Kasumi-1 (cell line): Measurements from ENCODE around the gene CEP43.

Experiments
- DNase-seq, 2 experiments: peaks; one replicate each; lab custom pipeline; 2025; lab: John Stamatoyannopoulos, UW

CEP43 gene

DNA sequence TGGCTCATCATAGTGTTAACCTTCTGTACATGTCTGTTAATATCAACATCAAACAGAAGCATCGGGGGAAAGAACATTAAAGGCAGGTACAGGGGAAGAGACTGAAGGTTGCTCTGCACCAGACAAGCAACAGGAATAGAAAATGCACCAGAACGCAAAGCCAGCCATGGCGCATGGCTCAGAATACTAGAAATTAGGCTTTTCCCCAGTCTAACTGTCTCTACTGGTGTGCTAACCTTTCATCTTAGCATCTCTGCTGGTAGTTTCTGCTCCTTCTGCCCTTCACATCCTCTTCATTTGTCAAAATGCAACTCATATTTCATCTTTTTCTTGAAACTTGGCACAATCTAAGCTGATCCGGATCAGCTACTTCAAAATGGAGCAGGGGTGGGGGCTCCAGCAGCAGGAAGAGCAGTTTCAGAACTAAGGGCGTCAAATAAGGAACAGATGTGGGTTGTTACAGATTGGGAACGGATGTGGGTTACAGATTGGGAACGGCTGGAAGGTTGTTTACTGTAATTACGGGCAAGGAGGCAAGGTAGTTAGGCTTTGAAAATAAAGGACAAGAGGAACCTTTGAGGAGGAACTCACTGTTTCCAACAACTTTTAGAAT is 29.7 kb upstream of the CEP43 start:
- DNase-seq: no peak

DNA sequence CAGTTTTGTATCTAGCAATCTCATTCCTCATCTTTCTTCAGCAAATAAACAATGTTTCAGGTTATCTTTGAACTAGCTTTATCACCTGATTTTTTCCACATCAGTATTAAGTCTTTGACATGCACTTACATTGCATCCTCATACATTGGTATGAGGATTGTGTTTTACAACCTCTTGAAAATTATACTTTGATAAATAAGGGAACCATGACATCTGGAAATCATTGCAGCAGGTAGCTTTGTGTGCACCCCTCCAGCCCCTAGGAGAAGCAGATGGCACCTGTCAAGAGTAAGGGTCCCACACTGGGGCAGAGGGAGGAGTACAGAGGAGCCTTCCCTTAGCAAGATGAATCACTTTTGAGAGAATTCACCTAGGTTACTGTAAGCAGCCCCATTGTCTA is 29.1 kb upstream of the CEP43 start:
- DNase-seq: no peak

DNA sequence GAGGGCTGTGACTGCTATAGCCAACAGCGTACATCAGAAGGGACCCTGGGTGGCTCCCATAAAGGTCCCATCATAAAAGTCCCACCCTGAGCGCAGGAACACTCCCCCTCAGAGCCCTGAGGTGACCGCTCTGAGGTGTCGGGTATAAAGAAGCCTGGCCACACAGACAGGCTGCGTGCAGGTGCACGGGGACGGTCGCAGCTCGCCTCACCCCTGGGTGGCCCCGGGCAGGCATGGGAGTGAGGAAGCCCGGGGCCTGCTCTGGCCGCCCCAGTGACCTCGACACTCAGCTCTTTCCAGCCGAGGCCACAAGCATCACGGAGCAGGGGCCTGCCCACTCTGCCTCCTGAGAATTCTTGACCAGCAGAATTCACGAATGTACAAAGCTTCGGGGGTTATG is 28.4 kb upstream of the CEP43 start:
- no peak for DNase-seq

DNA sequence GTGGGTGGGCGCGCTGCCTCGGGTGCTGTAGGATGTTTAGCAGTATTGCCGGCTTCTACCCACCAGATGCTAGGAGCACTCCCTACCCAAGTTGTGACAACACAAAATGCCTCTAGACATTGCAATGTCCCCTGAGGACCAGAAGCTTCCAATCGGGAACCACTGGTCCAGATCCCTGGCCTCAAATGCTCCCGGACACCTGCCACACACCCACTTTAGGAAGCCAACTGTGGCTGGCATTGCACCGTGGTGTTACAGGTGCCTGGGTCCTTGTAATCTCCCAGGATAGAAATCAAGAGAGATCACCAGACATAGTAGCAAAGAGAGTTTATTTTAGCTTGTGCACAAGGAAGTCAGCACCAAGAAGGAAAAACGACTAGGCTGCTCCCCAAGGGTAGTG is 27.9 kb upstream of the CEP43 start:
- DNase-seq: no peak

DNA sequence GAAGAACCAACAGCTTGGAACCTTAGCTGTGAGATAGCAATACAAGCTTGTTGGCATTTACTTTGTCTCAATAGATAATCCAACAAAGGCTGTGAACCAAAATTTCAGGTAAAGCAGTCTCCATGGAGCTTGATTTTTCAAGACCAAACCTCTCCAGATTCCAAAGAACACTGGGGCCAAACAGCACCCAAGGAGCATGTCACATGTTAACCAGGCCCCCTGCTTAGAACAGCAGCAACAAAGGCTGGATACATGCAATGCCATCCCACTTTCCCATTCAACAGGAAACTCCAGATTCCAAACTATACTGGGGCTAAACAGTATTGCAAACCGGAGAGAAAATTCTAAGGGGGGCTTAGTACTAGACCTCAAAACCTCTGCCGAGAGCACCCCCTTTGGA is 27.1 kb upstream of the CEP43 start:
- no peak for DNase-seq

DNA sequence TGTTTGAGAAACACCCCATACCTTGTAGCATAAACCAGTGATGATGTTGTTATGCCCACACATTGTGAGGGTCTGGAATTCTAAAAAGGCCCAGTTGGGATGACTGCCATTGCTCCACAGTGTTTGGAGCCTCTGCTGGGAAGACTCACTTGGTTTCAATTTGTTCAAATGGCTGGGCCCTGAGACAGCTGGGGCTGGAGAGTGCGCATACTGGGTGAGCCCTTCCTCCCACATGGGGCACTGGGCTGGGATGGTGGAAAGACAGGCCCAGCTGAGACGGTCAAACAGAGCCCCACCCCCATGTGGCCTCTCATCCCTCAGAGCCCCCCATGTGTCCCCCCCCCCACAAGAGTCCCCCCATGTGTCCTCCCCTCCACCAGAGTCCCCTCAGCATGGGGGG is 22.6 kb upstream of the CEP43 start:
- no peak for DNase-seq

DNA sequence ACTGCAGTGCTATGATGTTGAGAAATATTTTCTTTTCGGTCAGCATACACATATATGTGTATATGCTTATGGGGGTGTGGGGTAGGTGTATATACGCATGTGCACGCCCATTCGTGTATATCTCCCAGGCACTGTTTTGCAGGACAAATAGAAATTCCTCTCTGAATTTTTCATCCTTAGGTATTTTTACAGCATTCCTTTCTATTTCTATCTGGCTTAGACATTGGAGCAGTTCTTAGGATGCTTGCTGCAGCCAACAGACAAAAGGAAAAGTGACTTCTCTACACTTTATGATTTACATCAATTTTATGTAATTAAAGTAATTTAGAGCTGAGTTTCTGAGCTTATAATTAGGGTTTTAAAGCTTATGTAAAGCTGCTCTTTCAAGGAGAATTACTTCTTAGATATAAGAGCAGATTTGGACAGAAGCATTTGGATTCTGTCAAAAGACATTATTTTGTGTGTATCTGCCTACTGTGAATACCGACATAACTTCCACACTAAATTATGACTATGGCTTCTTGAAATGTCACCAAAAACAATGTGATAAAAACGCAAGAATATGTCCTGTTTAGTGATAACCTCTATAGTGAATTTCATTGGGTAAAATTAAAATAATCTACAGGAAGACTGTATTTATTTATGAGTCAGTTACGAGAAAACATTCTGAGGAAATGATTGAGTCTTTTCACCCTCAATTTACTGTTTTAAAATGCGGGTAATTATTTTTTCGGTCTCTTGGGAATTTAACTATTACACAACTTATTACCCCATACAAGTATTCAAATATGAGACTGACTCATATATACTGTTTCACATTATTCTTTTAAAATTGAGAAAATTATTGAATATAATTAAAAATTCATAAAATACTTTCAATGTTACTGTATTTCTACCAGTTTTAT is 21.3 kb upstream of the CEP43 start:
- DNase-seq: no peak

DNA sequence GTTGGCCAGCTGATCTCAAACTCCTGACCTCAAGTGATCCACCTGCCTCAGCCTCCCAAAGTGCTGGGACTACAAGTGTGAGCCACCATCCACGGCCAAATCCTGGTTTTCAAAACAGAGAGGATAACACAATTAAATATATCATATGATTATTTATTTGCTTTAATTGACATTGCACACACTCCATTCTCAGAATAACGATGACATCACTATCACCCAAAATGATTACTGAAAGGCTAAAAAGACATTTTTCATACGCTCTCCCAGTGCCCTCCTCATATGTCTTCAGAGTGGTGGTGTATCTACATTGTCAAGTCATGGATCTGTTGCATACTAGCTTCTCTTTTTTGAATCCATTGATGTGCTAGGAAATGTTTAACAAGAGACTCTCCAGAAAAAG is 18.5 kb upstream of the CEP43 start:
- no peak for DNase-seq

DNA sequence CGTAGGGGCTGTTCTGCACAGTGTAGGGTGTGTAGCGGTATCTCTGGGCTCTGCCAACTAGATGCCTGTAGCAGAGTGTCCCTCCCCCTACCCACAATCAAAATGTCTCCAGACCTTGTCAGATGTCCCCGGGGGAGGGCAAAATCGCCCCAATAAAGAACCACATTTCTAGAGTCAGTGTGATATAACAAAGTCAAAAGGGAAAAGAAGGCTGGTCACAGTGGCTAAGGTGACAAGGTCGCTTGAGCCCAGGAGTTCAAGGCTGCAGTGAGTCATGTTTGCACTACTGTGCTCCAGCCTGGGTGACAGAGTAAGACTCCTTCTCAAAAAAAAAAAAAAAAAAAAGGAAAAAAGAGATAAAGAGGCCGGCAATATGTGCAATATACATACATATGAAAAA is 11.7 kb upstream of the CEP43 start:
- DNase-seq: no peak

DNA sequence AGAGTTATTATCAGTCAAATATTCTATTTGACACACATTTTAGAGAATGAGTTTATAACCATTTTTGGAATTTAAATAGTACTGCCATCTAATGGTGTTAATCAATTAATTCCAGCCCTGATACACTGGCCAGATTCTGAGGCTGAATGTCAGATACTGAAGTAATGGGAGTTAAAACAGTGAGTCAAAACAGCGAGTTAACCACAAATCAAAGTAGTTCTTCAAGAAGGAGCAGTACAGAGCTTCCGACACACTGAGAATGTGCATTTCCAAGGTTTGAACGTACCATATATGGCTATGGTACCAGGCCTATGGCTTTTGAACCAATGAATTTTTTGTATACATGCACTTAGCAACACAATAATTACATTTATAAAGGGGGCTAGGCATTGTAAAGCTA is 11.3 kb upstream of the CEP43 start:
- DNase-seq: no peak

DNA sequence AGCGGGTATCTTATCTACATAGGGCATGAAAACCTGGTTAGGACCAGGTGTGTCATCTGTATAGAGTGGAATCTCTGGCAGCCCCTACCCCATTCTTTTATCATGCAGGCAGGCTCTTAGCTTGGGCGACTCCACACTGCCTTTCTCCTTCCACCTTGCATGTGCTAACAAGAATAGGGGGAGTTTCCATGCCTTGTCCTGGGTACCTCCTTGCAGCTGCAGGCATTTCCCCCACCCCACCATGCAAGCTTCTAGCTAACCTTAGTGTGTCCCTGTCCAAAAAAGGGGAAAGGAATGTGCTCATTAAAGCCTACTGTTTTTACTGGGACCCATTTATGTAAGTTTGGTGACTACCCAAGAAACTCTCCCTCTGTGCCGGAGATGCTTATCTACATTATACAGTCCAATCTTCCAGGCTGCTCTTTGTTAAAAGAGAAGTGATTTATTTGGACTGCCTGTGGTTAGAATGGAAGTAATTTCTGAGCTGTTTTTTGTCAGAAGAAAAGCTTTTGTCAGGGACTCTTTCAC is 10.5 kb upstream of the CEP43 start:
- DNase-seq: no peak

DNA sequence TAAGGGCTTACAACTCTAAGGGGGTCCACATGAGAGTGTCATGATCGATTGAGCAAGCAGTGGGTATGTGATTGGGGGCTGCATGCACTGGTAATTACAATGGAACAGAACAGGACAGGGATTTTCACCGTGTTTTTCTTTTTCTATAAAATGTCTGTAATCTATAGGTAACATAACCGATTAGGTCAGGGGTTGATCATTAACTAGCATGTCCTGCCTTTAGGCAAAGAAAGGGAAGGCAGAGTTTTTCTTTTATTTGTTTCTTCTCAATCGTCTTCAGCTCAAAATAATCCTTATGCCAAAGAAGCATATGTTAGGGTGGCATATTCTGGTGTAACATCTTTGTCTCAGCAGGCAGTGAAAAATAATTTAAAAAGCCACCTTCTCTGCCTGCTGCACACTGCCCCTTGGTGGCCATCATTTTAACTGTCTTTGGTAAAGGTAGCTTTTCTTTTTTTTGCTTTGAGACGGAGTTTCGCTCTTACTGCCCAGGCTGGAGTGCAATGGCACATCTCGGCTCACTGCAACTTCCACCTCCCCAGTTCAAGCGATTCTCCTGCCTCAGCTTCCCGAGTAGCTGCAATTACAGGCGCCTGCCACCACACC is 9.7 kb upstream of the CEP43 start:
- DNase-seq: peak; percentile 59 to 77

DNA sequence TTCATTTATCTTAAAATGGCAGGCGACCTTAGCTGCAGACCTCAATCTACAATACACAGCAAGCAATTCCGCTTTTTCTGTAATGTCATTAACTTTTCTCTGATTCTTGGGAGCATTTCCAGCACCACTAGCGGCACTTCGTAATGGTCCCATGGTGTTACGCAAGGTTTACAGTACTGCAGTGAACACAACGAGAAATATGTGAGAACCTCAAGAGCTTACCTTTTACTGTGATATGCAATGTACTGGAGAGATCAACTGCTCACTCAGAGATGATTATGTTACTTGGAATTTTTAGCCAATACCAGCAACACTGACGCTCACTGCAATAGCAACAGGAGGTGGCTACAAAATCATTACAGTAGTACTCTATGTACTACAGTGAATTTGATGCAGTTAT is 2.8 kb upstream of the CEP43 start:
- no peak for DNase-seq

DNA sequence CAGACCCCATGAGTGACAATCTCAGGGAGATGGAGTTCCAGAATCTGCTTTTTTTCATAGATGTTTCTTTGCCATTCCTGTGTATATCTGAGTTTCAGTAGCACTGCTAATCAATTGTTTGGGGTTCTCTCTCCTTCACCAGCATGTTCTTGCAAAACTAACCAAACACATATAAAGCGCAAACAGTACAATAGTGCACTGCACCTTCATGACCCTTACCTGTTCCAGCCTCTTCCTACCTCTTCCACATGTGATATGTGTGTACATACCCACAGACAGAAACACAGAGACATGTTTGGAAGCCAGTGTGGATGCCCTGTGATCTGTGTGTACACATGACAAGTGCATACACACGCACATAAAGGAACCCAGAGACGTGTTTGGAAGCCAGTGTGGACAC is 1.8 kb upstream of the CEP43 start:
- DNase-seq: no peak

DNA sequence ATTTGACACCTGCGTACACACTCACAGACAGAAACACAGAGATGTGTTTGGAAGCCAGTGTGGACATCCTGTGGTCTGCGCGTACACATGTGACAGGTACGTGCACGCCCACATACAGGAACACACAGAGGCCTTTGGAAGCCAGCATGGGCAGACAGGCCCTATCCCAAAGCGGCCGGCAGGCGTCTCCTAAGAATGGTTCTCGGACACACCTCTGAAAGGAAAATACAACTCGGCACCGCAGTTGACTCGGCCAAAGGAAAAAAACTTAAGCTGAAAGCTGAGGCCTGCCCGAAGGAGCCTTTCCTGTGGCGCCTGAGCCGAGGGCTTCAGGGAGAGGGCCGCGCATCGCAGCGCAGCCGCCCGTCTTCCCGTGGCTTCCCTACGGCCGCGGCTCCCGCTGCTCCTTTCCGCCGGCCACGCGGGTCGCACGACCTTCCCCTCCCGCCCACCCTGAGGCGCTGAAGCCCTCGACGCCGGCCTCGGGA is 1.4 kb upstream of the CEP43 start:
- DNase-seq: peak; percentile 77 to 82

DNA sequence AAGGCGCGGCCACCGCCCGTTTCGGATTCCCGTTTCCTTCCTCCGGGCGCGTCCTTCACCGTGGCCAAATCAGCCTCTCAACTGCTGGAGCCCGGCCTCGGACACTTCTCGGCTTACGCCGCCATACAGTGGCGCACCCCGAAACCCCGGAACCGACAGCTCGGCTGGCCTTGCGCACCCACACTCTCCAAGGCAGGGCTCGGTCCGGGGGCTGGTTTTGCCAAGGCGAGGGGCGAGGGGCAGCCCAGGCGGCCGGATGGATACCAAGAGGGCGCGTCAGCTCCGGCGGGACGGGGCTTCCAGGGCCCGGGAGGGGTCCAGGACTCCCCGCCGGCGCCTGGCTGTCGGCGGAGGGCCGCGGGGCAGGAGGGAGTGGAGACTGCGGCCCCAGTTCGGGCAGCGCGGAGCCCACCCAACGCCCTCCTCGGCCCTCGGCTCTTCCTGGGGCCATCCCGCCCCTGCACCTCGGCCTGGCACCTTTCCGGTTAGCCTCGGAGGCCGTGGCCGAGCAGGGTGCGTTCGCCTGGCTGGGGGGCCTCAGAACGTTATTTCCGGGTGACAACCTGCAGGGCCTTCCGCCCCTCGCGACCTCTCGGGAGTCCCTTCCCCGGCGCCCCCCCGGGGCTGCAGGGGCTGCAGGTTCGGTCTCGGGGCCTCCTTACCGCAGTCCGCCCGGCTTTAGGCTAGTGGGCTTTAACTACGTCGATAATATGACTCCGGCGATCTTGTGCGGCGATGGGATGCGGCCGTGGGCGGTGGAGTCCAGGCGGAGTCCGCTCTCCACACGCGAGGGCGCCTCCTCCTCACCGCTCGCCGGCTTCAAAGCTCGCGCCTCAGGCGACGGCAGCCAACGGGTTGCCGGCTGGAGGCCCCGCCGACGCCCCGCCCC is 697 bp upstream of the CEP43 start:
- no peak for DNase-seq

DNA sequence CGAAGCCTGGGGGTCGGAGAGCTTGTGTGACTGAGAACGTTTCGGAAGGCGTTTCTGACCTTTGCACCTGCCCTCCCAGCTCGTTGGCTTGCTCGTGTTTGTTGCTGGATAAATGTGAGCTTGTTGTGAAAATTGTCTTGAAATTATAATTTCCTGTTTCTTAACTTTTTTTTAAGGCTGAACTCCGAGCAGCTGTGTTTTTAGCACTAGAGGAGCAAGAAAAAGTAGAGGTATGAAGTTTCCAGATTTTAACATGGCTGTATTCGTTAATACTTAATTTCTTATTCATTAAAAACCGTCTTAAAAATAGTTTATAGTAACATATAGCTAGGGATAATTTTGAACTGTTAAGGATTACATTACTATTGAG is 672 bp downstream of the CEP43 start:
- no peak for DNase-seq

DNA sequence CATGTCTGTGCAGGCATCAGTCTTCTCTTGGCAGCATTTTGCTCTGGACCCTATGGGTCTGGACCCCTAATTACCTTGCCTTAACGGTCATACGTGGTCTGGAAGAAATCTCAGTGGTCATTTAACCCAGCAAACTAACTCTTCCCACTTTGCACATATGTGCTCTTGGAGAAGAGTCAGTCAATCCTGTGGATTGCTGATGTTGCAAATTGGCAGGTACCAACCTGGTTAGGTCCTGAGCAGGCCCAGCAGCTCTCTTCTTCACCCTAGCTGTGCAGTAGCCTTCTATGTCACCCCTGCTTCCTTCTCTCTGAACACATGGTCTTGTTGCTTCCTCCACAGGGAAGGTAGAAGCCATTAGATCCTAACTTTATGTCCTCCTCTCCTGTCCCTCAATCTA is 1.6 kb downstream of the CEP43 start:
- DNase-seq: peak; percentile 28 to 34

DNA sequence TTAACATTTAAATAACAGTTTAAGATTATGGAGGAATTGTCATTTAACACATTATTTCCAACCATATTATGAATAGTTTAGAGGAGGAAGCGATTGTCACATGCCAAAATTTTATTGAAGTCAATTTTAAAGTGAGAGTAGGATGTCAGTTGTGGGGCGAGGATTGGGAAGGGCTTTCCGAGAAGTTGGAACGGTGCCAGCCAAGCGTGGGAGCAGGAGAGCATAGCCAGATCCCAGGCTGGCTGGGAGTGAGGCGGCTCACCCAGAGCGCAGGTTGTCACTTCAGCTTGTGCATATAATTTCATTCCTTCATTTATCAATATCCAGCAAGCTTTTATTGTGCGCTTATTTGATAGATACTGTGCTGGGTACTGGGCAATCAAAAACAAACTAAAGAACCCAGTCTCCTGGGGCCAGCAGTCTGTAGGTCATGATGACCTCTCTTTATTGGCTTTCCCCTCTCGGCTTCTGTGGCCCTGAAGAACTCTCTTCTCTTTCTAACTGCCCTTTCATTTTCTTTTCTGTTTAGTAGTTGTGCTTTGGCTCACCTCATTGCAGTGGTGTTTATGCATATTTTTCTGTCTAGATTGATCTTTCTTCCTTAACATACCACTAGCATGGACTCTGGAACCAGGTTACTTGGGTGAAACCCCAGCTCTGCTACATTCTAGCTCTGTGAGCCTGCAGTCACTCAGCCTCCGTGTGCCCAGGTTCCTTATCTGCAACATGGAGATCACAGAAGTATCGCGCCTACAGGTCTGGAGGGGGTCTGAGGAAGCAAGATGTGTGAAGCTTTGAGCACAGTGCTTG is 6.4 kb downstream of the CEP43 start:
- no peak for DNase-seq

DNA sequence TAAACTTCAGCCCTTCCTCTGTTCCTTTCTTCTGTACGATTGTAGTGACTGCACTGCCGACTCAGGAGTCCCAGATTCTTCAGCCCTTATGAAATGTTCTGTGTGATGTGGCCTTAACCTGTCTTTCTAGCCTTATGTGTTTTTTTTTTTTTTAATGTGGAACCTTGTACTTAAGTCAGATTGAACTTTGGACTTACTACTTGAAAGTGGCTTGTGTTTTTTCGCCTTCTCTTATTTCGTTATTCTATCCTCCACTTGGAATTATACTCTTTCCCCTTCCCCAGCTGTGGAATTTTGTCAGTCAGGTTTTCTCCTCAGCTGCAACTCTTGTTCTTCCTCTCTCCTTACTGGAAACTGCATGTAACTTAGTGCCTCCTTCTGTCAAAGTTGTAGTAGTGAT is 8.8 kb downstream of the CEP43 start:
- no peak for DNase-seq

DNA sequence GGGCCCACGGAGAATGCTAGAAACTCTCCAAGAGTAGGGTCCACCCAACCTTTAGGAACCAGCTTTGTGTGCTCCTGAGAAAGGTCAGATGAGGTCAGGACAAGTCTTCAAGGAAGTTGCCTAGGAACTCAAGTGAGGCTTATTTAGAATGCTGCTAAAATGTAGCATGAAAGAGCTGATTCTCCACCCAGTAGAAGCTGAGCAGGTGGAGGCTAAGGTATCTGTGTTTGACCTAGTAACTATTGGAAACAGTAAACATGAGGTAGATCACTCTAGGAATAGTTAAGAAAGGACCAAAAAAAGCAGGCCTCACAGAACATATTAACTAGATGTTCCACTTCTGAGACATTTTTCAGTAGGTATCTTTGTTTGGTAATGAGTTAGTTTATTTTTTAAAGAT is 13.9 kb downstream of the CEP43 start:
- DNase-seq: no peak
